Endodermal cell (in vitro differentiated cells): ENCODE measurements around the gene KDM8. TPM values are rescaled to one million over a fixed set of nuclear protein-coding genes. Genes with fewer than 3 reads are reported as not detected.
A peak's percentile ranks its signal among the peaks of the same experiment; 100 is the strongest.

Source experiments
- DNase-seq: peaks from one replicate; pipeline ENCODE4 v3.0.0-alpha.2; 2017
- H3K27ac ChIP-seq: 2 replicates; pipeline ENCODE4 v1.5.1; 2013; ENCODE audit warnings: mild to moderate bottlenecking, low read depth, low read length, moderate library complexity
- H3K27me3 ChIP-seq: 2 replicates; pipeline ENCODE4 v1.6.1; 2013; ENCODE audit warnings: mild to moderate bottlenecking, low read length, moderate library complexity; ENCODE audit not compliant: insufficient read depth, control insufficient read depth, poor library complexity, severe bottlenecking
- H3K36me3 ChIP-seq: 2 replicates; pipeline ENCODE4 v1.7.0; 2013; ENCODE audit warnings: mild to moderate bottlenecking, low read length, moderate library complexity; ENCODE audit not compliant: control insufficient read depth, insufficient read depth
- H3K4me1 ChIP-seq: one replicate; pipeline ENCODE4 v1.7.0; 2013; ENCODE audit warnings: low read length; ENCODE audit not compliant: control insufficient read depth, insufficient read depth
- H3K4me3 ChIP-seq: 2 replicates; pipeline ENCODE4 v1.5.1; 2013; ENCODE audit warnings: mild to moderate bottlenecking, low read length, moderate library complexity
- H3K9ac ChIP-seq: 2 replicates; pipeline ENCODE4 v1.6.1; 2013; ENCODE audit warnings: mild to moderate bottlenecking, low read length, moderate library complexity; ENCODE audit not compliant: poor library complexity, severe bottlenecking; ENCODE audit errors: extremely low read depth
- H3K9me3 ChIP-seq: 2 replicates; pipeline ENCODE4 v1.6.1; 2013; ENCODE audit warnings: mild to moderate bottlenecking, low read length, moderate library complexity; ENCODE audit not compliant: control insufficient read depth
- H3K27ac Mint-ChIP-seq: 2 replicates; pipeline ENCODE4 v1.8.0; 2020; ENCODE audit warnings: mixed read lengths
- H3K27me3 Mint-ChIP-seq: 2 replicates; pipeline ENCODE4 v1.8.0; 2021; ENCODE audit warnings: mild to moderate bottlenecking, mixed read lengths; ENCODE audit not compliant: insufficient read depth
- H3K36me3 Mint-ChIP-seq: 2 replicates; pipeline ENCODE4 v1.8.0; 2020; ENCODE audit warnings: low read depth, mixed read lengths
- H3K4me1 Mint-ChIP-seq: 2 replicates; pipeline ENCODE4 v1.8.0; 2020; ENCODE audit warnings: mixed read lengths
- H3K4me3 Mint-ChIP-seq: 2 replicates; pipeline ENCODE4 v1.8.0; 2020; ENCODE audit warnings: mild to moderate bottlenecking, moderate library complexity, mixed read lengths
- H3K9me3 Mint-ChIP-seq: 2 replicates; pipeline ENCODE4 v1.8.0; 2020; ENCODE audit warnings: mild to moderate bottlenecking, mixed read lengths
- WGBS, 2 experiments: methylation state at CpG; one replicate each; pipeline versions ENCODE4 v1.1.5 to v1.1.7; 2013; ENCODE audit warnings: missing lambda C conversion rate in 2 of 2, mixed read lengths in 1 of 2; ENCODE audit not compliant: insufficient coverage in 1 of 2, insufficient read length in 1 of 2; 5-methylcytosine and 5-hydroxymethylcytosine counted together
- total RNA-seq, 2 donors: library from RNA; stranded (reverse); fragmentation: NEBNext Ultra II Directional in 1 of 2; extraction: Animal tissue kit (Norgen Biotek cat#: 25700) in 1 of 2; gene quantifications; 2 replicates in 1 of 2; 3 replicates in 1 of 2; pipeline ENCODE4 v1.2.1, GENCODE V29; 2021
- TF ChIP-seq, protein P1 (sequence below): fragments of 200-600 bp; sonication (generic); conservative IDR thresholded peaks from 2 replicates; pipeline ENCODE4 v1.5.0; 2021; ENCODE audit warnings: antibody characterized with exemption, mild to moderate bottlenecking

The KDM8 gene
- total RNA-seq, 2 donors from 2014 or later = 11.0 to 12.1 TPM

DNA sequence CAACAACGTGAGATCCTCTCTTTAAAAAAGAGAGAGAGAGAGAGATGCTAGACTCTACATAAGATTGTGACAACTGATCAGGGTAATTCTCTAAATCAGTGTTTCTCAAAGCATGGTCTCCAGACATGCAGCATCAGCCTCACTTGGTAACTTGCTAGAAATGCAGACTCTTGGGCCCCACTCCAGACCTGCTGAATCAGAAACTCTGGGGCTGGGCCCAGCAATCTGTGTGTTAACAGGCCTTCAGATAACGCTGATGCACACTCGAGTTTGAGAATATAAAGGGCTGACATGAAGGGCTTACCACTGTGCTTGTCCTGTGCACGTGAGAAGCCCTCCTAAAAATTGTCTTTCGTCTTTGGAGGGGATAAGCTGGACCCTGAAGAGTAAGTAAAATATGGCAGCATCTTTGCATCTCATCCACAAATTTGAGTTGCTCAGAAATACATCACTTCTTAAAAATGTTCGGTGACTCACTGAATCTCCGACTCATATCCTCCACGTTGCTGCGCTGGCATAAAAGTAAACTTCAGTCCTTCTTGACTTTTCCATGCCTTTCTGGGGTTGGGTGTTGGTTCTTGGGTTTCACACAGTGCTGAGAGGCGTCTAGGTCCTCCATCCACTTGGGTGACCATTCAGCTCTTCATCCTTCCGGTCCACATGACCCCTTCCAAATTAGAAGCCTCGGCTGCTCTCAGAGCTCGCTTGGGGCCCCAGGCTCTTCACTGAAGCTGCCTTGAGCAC lies 26.1 kb upstream of the KDM8 start:
- Histone ChIP-seq H3K27me3 (no peaks in the 10 kb centered on the region), H3K9ac (no peak overlapping the region), H3K4me3 (no peak overlapping the region), H3K9me3 (no peaks in the 10 kb centered on the region), H3K27ac (no peak overlapping the region), H3K4me1 (no peaks in the 10 kb centered on the region), H3K36me3 (no peaks in the 10 kb centered on the region)
- TF ChIP-seq, protein P1, sequence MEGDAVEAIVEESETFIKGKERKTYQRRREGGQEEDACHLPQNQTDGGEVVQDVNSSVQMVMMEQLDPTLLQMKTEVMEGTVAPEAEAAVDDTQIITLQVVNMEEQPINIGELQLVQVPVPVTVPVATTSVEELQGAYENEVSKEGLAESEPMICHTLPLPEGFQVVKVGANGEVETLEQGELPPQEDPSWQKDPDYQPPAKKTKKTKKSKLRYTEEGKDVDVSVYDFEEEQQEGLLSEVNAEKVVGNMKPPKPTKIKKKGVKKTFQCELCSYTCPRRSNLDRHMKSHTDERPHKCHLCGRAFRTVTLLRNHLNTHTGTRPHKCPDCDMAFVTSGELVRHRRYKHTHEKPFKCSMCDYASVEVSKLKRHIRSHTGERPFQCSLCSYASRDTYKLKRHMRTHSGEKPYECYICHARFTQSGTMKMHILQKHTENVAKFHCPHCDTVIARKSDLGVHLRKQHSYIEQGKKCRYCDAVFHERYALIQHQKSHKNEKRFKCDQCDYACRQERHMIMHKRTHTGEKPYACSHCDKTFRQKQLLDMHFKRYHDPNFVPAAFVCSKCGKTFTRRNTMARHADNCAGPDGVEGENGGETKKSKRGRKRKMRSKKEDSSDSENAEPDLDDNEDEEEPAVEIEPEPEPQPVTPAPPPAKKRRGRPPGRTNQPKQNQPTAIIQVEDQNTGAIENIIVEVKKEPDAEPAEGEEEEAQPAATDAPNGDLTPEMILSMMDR = no peak
- Mint-ChIP-seq H3K27ac (no peak overlapping the region), H3K9me3 (peaks cover 2% of the 10 kb centered on the region), H3K4me1 (no peaks in the 10 kb centered on the region), H3K27me3 (no peaks in the 10 kb centered on the region), H3K36me3 (no peaks in the 10 kb centered on the region), H3K4me3 (no peak overlapping the region)
- 89 to 93% methylated on average over 8 to 13 of the region's 13 CpGs for WGBS, 2 experiments
- no peak for DNase-seq

DNA sequence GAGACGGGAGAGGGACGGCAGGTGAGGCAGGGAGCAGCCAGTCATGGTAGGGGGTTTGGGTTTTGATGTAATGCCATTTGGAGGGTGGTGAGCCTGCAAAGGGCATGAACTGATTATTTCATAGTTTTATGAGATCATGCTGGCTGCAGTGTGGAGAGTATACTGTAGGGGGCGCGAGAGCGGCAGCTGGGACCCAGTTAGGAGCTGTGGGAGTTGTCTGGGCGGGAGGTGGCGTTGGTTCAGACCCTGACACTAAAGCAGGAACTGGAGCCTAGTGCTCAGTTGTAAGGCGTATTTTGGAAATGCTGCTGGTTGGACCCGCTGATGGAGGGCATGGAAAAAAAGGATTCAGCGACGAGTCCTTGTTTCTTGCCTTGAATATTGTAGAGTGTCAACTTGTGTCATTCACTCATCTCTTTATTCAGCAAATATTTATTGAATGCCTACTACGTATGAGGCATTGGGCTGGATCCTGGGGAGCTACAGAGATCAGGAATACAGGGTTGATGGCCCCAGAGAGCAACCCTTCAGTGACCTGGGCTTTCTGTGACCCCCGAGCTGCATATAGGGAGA lies 23.7 kb upstream of the KDM8 start:
- H3K9ac ChIP-seq = no peak overlapping the region
- H3K27ac Mint-ChIP-seq = no peak overlapping the region
- no peaks in the 10 kb centered on the region for H3K4me1 Mint-ChIP-seq
- TF ChIP-seq, protein P1 = peak; percentile 96
- no peak overlapping the region for H3K27ac ChIP-seq
- H3K36me3 ChIP-seq = no peaks in the 10 kb centered on the region
- no peak overlapping the region for H3K4me3 ChIP-seq
- no peaks in the 10 kb centered on the region for H3K27me3 ChIP-seq
- H3K4me1 ChIP-seq = no peaks in the 10 kb centered on the region
- H3K9me3 ChIP-seq = no peaks in the 10 kb centered on the region
- DNase-seq = peak; percentile 96
- no peaks in the 10 kb centered on the region for H3K36me3 Mint-ChIP-seq
- WGBS, 2 experiments = 14 to 25% methylated on average over 7 to 13 of the region's 13 CpGs
- no peaks in the 10 kb centered on the region for H3K9me3 Mint-ChIP-seq
- H3K4me3 Mint-ChIP-seq = no peak overlapping the region
- H3K27me3 Mint-ChIP-seq = no peaks in the 10 kb centered on the region

DNA sequence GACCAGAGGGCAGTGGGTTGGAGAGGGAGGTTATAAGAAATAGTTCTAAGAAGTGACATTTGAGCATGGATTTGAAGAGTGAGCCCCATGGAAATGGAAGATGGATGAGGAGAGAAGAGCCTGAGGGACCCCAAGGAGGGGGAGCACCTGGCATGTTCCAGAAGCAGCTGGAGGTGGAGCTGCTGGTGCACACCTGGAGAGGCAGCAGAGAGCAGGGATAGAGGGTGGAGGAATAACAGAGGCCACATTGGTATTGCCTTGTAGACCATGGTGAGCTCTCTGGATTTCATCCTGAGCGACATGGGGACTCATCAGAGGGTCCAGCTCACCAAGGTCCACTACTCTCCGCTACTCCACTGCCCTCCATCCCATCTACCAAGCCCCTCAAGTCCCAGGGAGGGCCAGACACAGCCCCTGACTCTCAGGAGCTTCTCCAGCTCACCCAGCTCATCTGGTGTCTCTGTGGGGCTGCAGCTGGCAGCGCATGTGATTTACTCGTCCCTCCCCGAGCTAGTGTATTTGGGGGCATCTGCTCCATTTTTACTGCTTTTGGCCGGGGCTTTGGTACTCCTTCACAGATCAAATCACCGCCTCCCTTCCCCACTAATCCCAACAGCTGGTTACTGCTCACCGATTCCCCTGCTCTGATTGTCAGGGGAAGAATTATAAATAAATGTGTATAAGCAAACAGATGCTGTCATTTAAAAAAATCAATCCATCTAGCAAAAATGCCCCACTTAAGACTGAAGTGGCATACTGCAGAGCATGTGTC lies 22.1 kb upstream of the KDM8 start:
- Histone ChIP-seq H3K36me3 (no peaks in the 10 kb centered on the region), H3K4me3 (no peak overlapping the region), H3K27me3 (no peaks in the 10 kb centered on the region), H3K9me3 (no peaks in the 10 kb centered on the region), H3K4me1 (no peaks in the 10 kb centered on the region), H3K27ac (no peak overlapping the region), H3K9ac (no peak overlapping the region)
- no peak overlapping the region for H3K27ac Mint-ChIP-seq
- DNase-seq = peak; percentile 68
- WGBS, 2 experiments = 96 to 100% methylated on average over 2 to 7 of the region's 8 CpGs
- no peaks in the 10 kb centered on the region for H3K4me1 Mint-ChIP-seq
- H3K9me3 Mint-ChIP-seq = no peaks in the 10 kb centered on the region
- H3K36me3 Mint-ChIP-seq = no peaks in the 10 kb centered on the region
- TF ChIP-seq, protein P1 = peak; percentile 64
- H3K27me3 Mint-ChIP-seq = no peaks in the 10 kb centered on the region
- H3K4me3 Mint-ChIP-seq = no peak overlapping the region
